Lower leg skin (tissue), 4 donors: ENCODE data around the gene TTC38. TPM values are rescaled to one million over a fixed set of nuclear protein-coding genes. Genes with fewer than 3 reads are reported as not detected.

Experiments used
- DNase-seq, 2 donors: peaks; one replicate each; pipeline ENCODE4 v3.0.0-alpha.2; 2019; ENCODE audit warnings: low spot score in 2 of 2
- H3K4me3 ChIP-seq: fragments of 200-600 bp; sonication (generic); 2 replicates; pipeline ENCODE4 v1.5.1; 2017; ENCODE audit warnings: mild to moderate bottlenecking, low read depth; ENCODE audit not compliant: poor library complexity, severe bottlenecking
- CTCF ChIP-seq, 3 donors: fragments of 450-650 bp; IDR thresholded peaks; one replicate each; pipeline ENCODE4 v1.5.1; 2016; ENCODE audit warnings: antibody characterized with exemption in 3 of 3, mild to moderate bottlenecking in 3 of 3, moderate library complexity in 2 of 3
- POLR2A ChIP-seq, 2 donors: fragments of 450-650 bp; IDR thresholded peaks; one replicate each; pipeline ENCODE4 v1.6.1; 2016 to 2017; ENCODE audit warnings: antibody characterized with exemption in 2 of 2, mild to moderate bottlenecking in 1 of 2, moderate library complexity in 1 of 2
- WGBS, 2 donors: methylation state at CpG; one replicate each; pipeline ENCODE4 v1.1.5; 2018; 5-methylcytosine and 5-hydroxymethylcytosine counted together
- intact Hi-C: fragments of 100-400 bp; cut with DNase I; formaldehyde crosslinking; loops from one replicate; pipeline ENCODE4 v1.15.0; 2023; ENCODE audit warnings: low total_unique reads
- total RNA-seq, 4 donors: library from RNA; depleted of rRNA; stranded (reverse); fragments of >200 nt; gene quantifications; one replicate each; pipeline ENCODE4 v1.1.0, GENCODE V29; 2016

Gene TTC38
- total RNA-seq, 4 donors from 2014 or later: 19.1 to 44.7 (median 22.0) TPM

- 71 to 72% methylated on average over 10 to 11 of the region's 11 CpGs for WGBS, 2 donors
- DNase-seq: peak in 1 of 2 donors; percentile 60
- TF ChIP-seq CTCF (IDR thresholded peaks at IDR 0.05): no peak
- TF ChIP-seq POLR2A (IDR thresholded peaks at IDR 0.05): no peak
- H3K4me3 ChIP-seq: no peak overlapping the region
- intact Hi-C loops: no loop called here
Observed at GRCh38 chr22:46293577-46294260, 25.9 kb downstream of the TTC38 start.

- intact Hi-C loops: no loop called here
- WGBS, 2 donors: 93 to 96% methylated on average over 2 of the region's 2 CpGs
- no peak for TF ChIP-seq CTCF (IDR thresholded peaks at IDR 0.05)
- TF ChIP-seq POLR2A (IDR thresholded peaks at IDR 0.05): no peak
- no peak overlapping the region for H3K4me3 ChIP-seq
- no peak for DNase-seq
Observed at GRCh38 chr22:46294784-46295183, 27.0 kb downstream of the TTC38 start.

GRCh38 chr22:46295277-46295971 is 27.6 kb downstream of the TTC38 start:
- H3K4me3 ChIP-seq: no peak overlapping the region
- no peak for DNase-seq
- 85 to 90% methylated on average over 4 of the region's 4 CpGs for WGBS, 2 donors
- intact Hi-C loops: no loop called here
- TF ChIP-seq POLR2A (IDR thresholded peaks at IDR 0.05) (no peak), CTCF (IDR thresholded peaks at IDR 0.05) (no peak)

GRCh38 chr22:46296257-46297150 is 28.7 kb downstream of the TTC38 start, which contains the start of gene GTSE1:
GTSE1 (plus strand) TSS chr22:46296870; CDS start chr22:46297401, 531 bp downstream.
- TF ChIP-seq POLR2A (IDR thresholded peaks at IDR 0.05): no peak
- no peak for TF ChIP-seq CTCF (IDR thresholded peaks at IDR 0.05)
- WGBS, 2 donors: 1% methylated on average over 28 to 57 of the region's 76 CpGs
- peak; percentile 97 to 100 for DNase-seq
- intact Hi-C loops: no loop called here
- peak within 1 kb of the TSS; percentile 26 for H3K4me3 ChIP-seq

- no peak for TF ChIP-seq POLR2A (IDR thresholded peaks at IDR 0.05)
- intact Hi-C loops: no loop called here
- peak overlapping the region; percentile 26 for H3K4me3 ChIP-seq
- 5 to 10% methylated on average over 18 to 31 of the region's 32 CpGs for WGBS, 2 donors
- DNase-seq: no peak
Observed at GRCh38 chr22:46297151-46297812, 29.5 kb downstream of the TTC38 start.
